Measurements from ENCODE around the gene ALCAM. TPM values are rescaled to one million over a fixed set of nuclear protein-coding genes. Genes with fewer than 3 reads are reported as not detected.

The ALCAM gene
- total RNA-seq, 4 donors from 2014 or later = 23.9 to 45.2 (median 40.5) TPM

GRCh38 chr3:105449414-105449813 lies 82.7 kb downstream of the ALCAM start:
- TF ChIP-seq EP300 (IDR thresholded peaks at IDR 0.05) (no peak), POLR2A (IDR thresholded peaks at IDR 0.05) (no peak)
- TF ChIP-seq, protein P1, sequence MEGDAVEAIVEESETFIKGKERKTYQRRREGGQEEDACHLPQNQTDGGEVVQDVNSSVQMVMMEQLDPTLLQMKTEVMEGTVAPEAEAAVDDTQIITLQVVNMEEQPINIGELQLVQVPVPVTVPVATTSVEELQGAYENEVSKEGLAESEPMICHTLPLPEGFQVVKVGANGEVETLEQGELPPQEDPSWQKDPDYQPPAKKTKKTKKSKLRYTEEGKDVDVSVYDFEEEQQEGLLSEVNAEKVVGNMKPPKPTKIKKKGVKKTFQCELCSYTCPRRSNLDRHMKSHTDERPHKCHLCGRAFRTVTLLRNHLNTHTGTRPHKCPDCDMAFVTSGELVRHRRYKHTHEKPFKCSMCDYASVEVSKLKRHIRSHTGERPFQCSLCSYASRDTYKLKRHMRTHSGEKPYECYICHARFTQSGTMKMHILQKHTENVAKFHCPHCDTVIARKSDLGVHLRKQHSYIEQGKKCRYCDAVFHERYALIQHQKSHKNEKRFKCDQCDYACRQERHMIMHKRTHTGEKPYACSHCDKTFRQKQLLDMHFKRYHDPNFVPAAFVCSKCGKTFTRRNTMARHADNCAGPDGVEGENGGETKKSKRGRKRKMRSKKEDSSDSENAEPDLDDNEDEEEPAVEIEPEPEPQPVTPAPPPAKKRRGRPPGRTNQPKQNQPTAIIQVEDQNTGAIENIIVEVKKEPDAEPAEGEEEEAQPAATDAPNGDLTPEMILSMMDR (IDR thresholded peaks at IDR 0.05) = no peak
- 78% methylated on average over 3 of the region's 3 CpGs for WGBS, 2 donors
- peaks cover 0 to 15% (median 0%) of the 10 kb centered on the region in 4 donors for H3K9me3 ChIP-seq
- DNase-seq (ENCODE audit: low spot score in 2 of 2) = no peak
- H3K27ac ChIP-seq = no peak overlapping the region
- H3K4me1 ChIP-seq = peaks cover 0 to 3% (median 0%) of the 10 kb centered on the region in 4 donors
- no peak overlapping the region for H3K4me3 ChIP-seq
- no peaks in the 10 kb centered on the region for H3K36me3 ChIP-seq
- no peaks in the 10 kb centered on the region for H3K27me3 ChIP-seq

- no peak overlapping the region for H3K4me3 ChIP-seq
- WGBS, 2 donors = 88 to 92% methylated on average over 6 of the region's 6 CpGs
- TF ChIP-seq, protein P1 (IDR thresholded peaks at IDR 0.05) = no peak
- TF ChIP-seq EP300 (IDR thresholded peaks at IDR 0.05) = no peak
- TF ChIP-seq POLR2A (IDR thresholded peaks at IDR 0.05) = no peak
Observed at GRCh38 chr3:105456017-105456416, 89.3 kb downstream of the ALCAM start.

DNA sequence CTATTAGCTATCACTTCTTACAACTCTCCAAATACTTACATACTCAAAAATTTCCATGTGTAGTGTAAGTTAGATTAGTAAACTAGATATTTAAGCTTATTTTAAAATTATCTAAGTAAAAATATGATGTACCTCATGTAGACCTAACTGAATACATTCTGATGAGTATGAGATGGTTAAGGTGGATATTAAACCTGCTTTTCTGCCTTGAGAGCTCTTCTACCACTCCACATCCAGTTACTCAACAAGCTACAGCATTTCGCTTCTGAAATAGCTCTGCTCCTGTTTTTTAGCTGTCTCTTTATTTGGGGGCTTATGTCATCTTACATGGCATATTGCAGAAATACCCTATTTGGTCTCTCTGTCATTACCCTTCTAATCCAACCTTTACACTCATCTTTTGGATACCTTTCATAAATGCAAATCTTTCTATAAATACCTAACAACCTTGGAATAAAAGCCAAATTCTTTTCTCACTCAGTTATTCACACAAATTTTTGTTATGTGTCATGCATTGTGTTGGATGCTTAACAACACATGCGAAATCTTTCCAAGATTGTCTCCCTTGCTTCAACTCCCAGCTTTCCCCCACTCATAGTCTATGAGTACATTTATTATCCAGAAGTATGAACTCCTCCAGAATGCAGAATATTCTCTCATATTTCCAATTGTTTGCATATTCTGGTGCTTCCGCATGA lies 92.0 kb downstream of the ALCAM start:
- Histone ChIP-seq H3K9me3 (peaks cover 0 to under 1% (median 0%) of the 10 kb centered on the region in 4 donors), H3K36me3 (no peaks in the 10 kb centered on the region), H3K27ac (no peak overlapping the region), H3K4me3 (no peak overlapping the region), H3K4me1 (peaks cover 0 to 13% (median 0%) of the 10 kb centered on the region in 4 donors), H3K27me3 (no peaks in the 10 kb centered on the region)
- WGBS, 2 donors = 80% methylated on average over 3 of the region's 3 CpGs
- no peak for TF ChIP-seq POLR2A (IDR thresholded peaks at IDR 0.05)
- TF ChIP-seq, protein P1 (IDR thresholded peaks at IDR 0.05) = no peak
- TF ChIP-seq EP300 (IDR thresholded peaks at IDR 0.05) = no peak
- no peak for DNase-seq (ENCODE audit: low spot score in 2 of 2)

More at GRCh38 chr3:105456017-105456416, 89.3 kb downstream of the ALCAM start:
- H3K27ac ChIP-seq = no peak overlapping the region
- H3K27me3 ChIP-seq = no peaks in the 10 kb centered on the region
- no peak for DNase-seq (ENCODE audit: low spot score in 2 of 2)
- peaks cover 0 to 13% (median 0%) of the 10 kb centered on the region in 4 donors for H3K4me1 ChIP-seq
- H3K36me3 ChIP-seq = no peaks in the 10 kb centered on the region
- H3K9me3 ChIP-seq = peaks cover 0 to 15% (median 0%) of the 10 kb centered on the region in 4 donors

- TF ChIP-seq, protein P1 (IDR thresholded peaks at IDR 0.05) = no peak
- TF ChIP-seq EP300 (IDR thresholded peaks at IDR 0.05) = no peak
- TF ChIP-seq POLR2A (IDR thresholded peaks at IDR 0.05) = no peak
- DNase-seq (ENCODE audit: low spot score in 2 of 2) = no peak
- no peaks in the 10 kb centered on the region for H3K27me3 ChIP-seq
Observed at GRCh38 chr3:105459566-105460290, 93.0 kb downstream of the ALCAM start.

GRCh38 chr3:105463620-105464019 lies 96.9 kb downstream of the ALCAM start:
- Histone ChIP-seq H3K36me3 (no peaks in the 10 kb centered on the region), H3K4me3 (no peak overlapping the region), H3K9me3 (no peaks in the 10 kb centered on the region), H3K27ac (no peak overlapping the region), H3K27me3 (no peaks in the 10 kb centered on the region), H3K4me1 (peaks cover 0 to 13% (median 0%) of the 10 kb centered on the region in 4 donors)
- DNase-seq (ENCODE audit: low spot score in 2 of 2) = no peak
- no peak for TF ChIP-seq EP300 (IDR thresholded peaks at IDR 0.05)
- TF ChIP-seq POLR2A (IDR thresholded peaks at IDR 0.05) = no peak
- TF ChIP-seq, protein P1 (IDR thresholded peaks at IDR 0.05) = no peak
- 64 to 88% methylated on average over 1 of the region's 1 CpG for WGBS, 2 donors

More at GRCh38 chr3:105459566-105460290, 93.0 kb downstream of the ALCAM start:
- H3K9me3 ChIP-seq = no peaks in the 10 kb centered on the region
- no peaks in the 10 kb centered on the region for H3K36me3 ChIP-seq
- peaks cover 0 to 13% (median 0%) of the 10 kb centered on the region in 4 donors for H3K4me1 ChIP-seq
- no peak overlapping the region for H3K27ac ChIP-seq
- H3K4me3 ChIP-seq = no peak overlapping the region
- WGBS, 2 donors = 68% methylated on average over 3 of the region's 3 CpGs
